PC-9 (cell line): Measurements from ENCODE around the gene GBX2.

ENCODE experiments used
- CTCF ChIP-seq: fragments of 200-600 bp; sonication (generic); conservative IDR thresholded peaks from 2 replicates; pipeline ENCODE4 v1.6.1; 2017; ENCODE audit warnings: mixed run types, antibody characterized with exemption, mild to moderate bottlenecking, moderate library complexity
- EZH2 ChIP-seq: fragments of 200-600 bp; sonication (generic); IDR thresholded peaks from 2 replicates; pipeline ENCODE4 v1.8.0; 2017; ENCODE audit warnings: antibody characterized with exemption, low read depth

DNA sequence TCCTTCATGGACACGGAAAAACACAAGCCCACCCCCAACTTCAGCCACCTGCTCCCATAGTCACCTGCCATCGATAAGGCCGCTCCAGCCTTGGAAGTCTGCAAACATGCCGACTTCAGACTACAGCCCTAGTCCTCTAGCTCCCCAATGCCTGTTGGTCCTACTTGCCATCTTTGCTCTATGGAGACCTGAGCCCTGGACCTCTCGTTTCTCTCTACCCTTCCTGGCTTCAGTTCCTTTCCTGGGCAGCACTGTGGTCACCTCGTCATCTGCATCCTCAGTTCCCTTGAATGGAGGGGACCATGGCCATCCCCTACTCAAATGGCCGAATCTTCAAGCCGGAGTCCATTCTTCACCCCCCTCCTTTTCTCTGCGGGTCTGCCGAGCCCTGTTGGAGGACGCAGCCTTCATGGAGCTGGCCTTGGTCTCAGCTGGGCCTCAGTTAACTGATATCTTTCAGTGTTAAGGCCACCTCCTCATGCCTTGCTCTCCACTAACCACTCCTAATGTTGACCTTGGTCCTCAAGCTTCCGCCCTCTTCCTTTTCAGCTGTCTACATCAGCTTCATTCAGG, 47.7 kb upstream of the GBX2 start:
- no peak for TF ChIP-seq CTCF
- TF ChIP-seq EZH2, result no peak
